HG03039 (cell line): ENCODE data around the gene TCF19.

Source experiments
- ATAC-seq: cut with Tn5 transposase; IDR thresholded peaks from one replicate; pipeline ENCODE4 v1.9.1; 2021; ENCODE audit warnings: mild to moderate bottlenecking, moderate library complexity; ENCODE audit not compliant: unreplicated experiment

TCF19 gene

DNA sequence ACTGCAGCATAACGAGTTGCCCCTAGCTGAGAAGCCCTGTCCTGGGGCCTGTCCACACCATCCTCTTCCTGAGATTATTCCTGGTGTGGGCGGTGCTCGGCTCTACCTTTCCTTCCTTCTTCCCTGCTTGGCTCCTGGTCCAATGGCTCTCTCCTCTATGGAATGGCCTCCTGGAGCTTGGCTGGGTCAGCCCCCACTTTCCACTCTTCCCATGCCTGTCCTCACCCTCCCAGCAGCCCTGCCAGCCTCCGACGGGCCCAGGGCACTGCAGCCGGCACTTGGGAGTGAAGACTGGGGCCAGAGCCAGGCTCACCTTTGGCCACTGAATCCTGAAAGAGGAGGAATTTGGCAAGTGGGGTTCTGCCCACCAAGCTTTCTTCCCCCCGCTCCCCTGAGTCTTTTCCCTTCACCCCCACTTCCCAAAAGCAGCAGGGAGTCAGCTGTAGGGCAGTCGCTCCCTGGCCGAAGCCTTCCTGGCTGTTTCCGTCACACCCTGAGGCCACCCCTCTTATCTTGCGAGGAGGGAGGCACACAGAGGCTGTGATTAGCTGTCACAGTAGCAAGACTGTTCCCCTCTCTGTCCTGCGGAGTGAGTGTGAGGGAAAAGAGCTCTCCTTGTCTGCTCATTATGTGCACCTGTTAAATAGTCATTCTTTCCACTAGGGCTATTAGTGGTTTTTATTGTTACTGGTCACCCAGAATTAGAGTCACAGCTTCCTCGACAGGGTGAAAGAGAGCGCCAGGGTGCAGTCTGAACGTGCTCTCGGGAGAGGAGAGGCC is 31.8 kb upstream of the TCF19 start:
- ATAC-seq: no peak

DNA sequence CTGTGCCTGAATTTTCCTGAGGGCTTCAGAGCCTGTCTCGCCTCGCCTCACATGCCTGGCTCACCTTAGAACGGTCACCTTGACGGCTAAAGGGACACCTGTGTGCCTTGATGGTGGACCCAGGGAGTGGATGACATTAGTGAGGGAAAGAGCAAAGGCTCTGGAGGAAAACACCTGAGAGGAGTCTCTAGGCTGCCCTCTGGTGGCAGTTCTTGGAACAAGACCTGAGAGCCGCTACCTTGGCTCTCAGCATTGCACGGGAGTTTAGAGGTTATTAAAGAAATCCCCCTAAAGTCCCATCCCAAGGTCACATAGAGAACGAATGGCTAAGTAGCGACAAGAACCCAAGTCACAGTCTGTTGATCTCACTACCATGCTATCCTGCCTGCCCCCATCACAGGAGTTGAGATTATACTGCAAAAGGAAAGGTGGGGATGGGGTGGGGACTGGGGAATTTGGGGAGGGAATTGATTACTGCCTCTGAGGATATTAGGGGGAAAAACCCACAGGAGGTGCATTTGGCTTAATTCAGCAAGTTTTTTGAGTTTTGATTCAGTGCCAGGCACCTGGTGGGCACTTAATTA is 30.2 kb upstream of the TCF19 start:
- no peak for ATAC-seq

DNA sequence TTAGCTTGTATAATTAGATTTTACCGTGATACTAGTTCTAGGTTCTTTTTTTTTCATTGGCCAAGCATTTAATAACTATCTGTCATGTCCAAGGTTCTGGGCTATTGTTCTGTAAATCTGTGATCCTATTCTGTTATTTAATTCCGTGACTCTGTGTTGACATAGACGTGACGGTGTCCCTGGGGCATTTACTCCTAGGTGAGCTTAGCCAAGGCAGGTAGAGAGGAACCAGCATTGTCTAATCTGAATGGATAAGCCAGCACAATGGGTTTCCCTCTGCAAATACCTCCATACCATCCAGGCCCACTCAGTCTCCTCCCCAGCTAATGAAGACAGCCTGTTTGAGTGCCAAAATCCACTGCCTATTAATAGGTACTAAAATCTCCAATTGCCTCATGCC is 29.3 kb upstream of the TCF19 start:
- ATAC-seq: no peak

DNA sequence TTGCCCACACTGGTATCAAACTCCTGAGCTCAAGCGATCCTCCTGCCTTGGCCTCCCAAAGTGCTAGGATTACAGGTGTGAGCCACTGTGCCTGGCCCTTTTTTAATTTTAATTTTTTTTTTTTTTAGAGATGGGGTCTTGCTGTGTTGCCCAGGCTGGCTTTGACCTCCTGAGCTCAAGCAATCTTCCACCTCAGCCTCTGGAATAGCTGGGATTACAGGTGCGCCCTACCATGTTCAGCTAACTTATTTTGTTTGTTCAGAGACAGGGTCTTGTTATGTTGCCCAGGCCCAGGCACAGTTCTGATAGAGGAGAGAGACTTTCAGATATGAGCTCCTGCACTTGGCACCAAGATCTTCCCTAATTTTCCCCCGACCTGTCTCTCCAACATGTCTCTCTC is 27.6 kb upstream of the TCF19 start:
- no peak for ATAC-seq

DNA sequence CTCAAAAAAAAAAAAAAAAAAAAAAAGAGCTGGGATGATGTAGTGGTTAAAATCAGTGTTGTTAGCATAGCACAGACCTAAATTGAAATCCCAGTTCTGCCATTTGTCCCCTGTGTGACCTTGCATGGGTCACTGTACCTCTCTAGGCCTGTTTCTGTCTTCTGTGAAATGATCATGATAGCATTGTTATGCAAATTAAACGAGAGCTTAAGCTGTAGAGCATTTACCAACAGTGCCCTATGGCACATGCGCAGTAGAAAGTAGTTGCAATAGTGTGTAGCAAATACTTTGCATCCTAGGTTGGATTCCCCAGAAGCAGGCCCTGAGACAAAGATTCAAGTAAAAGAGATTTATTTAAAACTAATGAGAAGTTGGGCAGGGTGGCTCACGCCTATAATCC is 26.8 kb upstream of the TCF19 start:
- ATAC-seq: no peak

DNA sequence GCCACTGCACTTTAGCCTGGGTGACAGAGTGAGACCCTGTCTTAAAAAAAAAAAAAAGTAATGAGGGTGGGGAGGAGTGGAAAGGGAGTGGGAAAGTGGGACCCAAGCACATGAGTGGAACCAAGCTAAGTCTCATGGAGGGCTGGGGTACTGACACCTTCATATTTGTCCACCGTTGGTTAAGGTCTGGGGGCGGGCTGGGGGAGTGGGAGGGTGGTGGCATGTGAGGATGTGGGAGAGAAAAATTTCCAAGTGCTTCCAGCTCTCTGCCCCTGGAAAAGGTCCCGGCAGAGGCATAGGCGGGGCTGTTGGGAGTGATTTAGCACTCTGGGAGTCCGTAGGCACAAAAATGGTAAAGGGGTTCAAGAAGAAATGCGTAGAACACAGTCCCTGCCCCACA is 25.6 kb upstream of the TCF19 start:
- ATAC-seq: no peak

DNA sequence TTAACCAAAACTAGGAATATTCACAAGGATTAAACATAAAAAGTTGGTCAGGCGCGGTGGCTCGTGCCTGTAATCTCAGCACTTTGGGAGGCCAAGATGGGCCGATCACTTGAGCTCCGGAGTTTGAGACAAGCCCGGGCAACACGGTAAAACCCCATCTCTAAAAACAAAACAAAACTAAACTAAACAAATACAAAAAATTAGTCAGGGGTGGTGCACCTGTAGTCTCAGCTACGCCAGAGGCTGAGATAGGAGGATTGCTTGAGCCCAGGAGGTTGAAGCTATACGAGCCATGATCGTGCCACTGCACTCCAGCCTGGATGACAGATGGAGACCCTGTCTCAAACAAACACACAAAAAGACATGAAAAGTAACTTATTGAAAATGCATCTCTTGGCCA is 22.7 kb upstream of the TCF19 start:
- no peak for ATAC-seq

DNA sequence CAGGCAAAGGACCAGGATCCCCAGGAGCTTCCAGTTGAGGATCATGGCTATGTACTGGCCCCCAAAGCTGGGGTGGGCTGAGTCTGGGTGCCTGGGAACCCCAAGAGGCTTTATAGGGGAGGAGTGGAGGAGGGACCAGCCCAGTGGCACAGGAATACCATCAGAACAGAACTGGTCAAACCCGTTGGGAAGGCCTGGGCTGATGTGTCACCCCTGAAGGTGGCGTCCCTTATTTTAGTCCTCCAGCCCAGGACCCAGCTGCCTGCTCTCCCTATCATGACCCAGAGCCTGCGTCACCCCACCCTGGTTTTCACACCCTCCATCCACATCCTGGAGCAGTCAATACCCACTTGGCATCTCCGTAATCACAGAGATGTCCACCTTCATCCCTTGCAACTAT is 19.4 kb upstream of the TCF19 start, which contains the start of gene PSORS1C2:
Gene PSORS1C2 (minus strand): TSS at position 85 of the 400 bp plus-strand sequence. CDS start 40 bp downstream, at position 45.
- no peak for ATAC-seq

DNA sequence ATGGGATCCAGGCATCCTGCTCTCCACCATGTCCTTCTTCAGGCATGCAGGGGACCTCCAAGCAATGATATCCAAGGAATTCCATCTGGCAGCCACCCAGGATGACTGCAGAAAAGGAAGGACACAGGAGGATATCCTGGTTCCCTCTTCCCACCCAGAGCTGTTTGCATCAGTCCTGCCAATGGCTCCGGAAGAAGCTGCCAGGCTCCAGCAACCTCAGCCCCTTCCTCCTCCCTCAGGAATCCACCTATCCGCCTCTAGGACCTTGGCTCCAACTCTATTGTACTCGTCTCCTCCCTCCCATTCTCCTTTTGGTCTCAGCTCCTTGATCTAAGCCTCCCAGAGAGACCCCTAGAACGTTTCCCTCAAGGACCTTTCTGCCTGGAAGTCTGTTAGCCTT is 18.8 kb upstream of the TCF19 start:
- ATAC-seq: no peak

DNA sequence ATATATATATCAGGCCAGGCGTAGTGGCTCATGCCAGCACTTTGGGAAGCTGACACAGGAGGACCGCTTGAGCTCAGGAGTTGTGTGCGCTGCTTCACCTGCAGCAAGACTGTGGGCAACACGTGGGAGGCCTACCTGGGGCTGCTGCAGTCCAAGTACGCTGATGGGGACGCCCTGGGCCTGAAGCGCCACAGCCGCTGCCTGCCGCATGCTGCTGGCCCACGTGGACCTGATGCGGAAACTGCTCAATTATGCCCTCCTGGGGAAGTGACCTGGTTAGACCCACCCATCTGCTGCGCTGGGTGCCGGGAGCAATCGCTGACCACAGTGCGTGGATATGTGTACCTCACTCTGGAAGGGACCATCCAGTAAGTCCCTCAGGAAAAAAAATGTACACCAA is 17.7 kb upstream of the TCF19 start:
- ATAC-seq: no peak

DNA sequence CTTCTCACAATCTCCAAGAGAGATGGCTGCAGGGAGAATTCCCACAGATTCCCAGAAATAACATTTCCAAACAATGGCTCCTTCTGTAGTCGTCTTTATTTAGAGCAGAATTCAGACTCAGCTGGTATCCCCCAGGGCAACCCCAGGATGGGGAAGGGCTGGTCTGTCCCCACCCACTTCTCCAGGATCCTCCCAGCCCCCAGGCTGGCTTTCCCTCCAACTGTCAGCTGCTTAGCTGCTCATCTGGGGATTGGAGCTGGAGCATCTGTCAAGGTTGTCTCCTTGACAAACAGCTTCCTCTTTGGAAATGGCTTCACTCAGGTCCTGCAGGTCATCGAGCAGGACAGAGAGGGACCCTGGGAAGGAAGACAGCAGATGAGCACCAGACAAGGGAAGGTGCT is 16.0 kb upstream of the TCF19 start:
- no peak for ATAC-seq

DNA sequence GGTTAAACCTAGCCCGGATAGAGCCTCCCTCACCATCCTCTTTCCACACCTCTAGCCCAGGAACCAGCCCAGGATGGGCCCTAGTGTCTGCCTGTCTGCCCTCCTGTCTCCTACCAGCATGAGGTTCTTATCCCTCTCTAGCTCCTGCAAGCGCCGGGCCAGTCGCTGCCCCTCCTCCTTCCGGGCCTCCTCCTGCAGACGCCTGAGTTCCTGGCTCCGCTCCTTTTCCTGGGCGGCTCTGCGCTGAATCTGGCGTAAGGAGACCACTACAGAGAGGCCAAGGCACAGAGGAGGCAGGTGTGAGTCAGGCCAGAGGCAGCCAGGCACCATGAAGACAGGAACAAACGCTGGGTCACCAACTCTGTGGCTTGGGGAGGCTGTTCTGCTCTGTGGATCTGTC is 15.2 kb upstream of the TCF19 start:
- no peak for ATAC-seq

DNA sequence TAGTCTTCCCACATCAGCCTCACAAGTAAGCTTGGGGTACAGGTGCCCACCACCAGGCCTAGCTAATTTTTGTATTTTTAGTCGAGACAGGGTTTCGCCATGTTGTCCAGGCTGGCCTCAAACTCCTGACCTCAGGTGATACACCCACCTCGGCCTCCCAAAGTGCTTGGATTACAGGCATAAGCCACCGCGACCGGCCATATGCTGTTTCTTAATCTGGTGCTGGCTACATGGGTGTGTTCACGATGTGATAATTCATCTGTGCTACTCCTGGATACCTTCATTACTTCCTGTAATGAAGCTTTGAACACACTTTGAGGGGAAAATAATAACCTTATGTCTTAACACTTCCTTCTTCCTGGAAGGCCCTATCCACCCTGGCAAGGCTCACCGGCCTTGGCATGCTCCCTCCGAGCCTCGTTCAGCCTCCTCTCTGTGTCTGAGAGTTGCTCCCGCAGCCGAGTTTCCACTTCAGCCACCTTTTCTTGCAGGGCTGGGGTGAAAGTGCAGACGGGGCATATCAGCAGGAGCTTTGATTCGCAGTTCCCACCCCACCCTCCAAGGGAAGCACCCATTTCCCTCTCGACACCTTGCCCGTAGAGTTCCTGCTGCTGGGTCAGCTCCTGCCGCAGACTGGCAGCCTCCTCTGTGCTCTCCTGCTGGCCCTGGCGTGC is 14.0 kb upstream of the TCF19 start:
- no peak for ATAC-seq

DNA sequence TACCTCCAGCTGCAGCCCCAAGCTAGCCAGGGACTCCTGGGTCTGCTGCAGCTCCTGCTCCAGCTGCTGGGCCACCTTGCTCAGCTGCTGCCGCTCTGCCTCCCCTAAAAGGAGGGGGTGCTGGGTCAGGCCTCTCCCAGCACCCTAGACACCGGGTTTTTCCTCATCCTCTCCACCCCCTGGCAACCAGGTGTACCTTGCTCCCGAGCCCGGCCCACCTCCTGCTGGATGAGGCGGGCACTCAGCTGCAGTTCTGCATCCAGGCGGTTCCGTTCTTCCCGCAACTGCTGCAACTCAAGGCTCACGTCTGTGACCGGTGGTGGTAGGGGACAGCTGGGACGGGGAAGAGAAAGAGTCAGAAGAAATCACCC is 13.4 kb upstream of the TCF19 start:
- no peak for ATAC-seq

DNA sequence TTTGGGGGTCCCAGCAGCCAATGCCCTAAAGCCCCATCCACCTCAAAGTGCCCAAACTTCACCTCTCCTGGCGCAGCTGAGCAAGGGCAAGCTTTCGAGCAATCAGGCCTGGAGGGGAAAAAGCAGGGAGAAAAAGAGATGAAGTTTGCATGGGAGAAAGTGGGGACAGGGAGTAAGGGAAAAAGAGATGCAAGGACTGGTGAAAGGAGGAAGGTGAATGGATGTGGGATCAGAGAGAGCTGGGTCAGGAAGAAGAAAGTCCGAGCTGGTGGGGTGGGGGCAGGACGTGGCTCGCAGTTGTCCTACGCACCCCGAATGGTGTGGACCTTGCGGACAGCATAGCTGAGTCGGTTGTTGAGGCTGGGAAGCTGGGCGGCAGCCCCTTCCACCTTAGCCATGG is 13.0 kb upstream of the TCF19 start:
- no peak for ATAC-seq

DNA sequence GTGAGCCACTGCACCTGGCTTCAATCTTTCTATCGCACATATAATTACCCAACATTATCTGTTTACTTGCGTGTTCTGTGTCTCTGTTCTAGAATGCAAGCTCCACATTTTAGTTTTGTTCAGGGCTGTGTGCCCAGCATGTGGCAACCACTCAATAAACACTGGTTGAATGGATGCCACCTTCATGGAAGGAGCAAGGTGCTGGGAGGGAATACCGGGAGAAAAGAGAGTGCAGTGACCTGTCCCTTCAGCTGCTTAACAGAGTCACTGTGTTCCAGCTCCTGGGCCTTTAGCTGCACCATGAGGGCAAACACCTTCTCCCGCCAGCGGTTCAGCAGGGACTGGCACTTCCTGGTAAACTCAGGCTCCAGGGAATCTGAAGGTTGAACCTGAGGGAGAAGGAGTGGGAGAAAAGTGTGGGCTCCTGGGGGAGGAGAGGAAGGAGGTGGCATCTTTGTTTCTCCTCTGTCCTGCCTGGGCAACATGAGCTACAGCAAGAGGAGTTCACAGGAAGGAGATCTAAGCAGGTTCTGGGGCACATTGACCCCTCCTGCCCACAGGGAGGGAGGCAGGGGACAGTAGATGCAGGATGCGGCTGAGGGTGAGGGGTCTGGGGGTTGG is 8.5 kb upstream of the TCF19 start:
- no peak for ATAC-seq

DNA sequence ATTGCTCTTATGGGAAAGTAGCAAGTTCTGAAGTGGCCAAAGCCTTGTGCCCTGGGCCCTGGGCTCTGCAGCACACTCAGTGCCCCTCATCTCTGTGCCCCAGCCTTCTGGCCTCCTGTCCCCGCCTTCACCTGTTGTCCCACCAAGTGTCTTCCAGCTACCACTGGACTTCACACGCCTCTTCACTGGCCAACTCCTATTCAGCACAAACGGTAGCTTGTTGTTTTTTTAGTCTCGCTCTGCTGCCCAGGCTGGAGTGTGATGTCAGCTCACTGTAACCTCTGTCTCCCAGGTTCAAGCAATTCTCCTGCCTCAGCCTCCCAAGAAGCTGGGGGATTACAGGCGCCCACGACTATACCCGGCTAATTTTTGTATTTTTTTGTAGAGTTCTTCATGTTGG is 5.6 kb upstream of the TCF19 start:
- ATAC-seq: no peak

DNA sequence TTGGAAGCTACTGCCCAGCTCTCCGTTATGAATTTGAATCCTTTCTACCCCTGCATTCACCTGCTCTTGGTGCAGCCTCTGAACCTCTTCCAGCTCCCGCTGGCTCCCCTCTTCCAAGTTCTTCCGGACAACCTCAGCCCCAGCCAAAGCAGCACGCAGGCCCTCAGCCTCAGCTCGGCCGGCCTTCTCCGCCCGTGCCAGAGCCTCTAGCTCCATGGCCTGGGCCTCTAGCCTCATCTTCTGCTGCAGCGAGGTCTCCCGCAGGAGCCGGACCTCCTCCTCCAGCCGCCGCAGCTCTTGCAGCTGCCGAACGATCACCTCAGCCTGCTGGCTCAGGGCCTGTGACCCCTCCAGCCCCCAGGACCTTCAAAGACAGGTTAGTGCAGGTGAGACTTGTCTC is 4.0 kb upstream of the TCF19 start:
- ATAC-seq: no peak

DNA sequence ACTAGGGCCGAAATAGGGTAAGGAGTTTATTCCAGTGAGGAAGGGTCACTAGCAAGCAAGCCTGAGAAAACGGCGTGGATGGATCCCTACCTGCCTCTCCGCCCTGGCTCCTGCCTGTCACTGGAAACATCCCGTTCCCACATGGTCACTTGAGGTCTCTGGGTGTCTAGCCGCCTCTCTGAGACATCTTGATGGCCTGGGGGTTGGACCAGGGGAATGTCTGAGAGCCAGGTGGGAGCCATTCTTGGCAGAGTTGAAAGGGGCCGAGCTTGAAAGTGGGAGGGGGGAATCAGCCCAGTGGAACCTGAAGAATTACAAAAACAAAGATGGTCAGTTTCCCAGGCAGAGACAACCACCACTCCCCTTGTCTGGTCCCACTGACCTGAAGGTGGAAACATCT is 1.7 kb upstream of the TCF19 start:
- no peak for ATAC-seq

DNA sequence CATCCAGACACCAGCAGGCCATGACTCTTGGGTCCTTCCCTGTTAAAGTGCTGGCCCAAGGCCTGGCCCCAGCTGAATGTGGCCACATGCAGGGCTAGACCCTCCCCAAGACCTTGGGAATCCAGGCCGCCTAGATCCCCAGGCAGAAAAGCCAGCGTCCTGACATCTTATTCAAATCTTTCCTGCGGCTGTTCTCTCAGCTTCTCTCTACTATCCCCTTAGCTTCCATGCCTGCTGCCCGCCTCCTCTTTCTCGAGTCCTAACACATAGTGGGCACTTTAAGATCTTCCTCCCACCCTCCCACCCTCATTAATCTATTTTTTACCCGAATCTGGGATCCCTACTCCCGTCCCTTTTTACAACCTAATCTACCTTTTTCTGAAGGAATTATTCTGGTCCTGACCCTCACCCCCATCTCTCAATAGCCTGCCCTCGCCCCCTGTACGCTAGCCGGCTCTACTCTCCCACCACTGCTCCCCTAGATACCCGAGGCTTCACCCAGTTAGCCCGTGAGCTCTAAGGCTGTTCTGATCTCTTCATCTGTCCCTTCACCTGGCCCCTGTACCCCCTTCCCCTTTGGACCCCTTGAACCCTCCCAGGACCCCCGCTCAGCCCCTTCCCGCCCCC is 763 bp upstream of the TCF19 start, which contains the start of gene CCHCR1:
Gene CCHCR1 (minus strand): TSS at position 290 of the 627 bp plus-strand sequence. CDS start 202 bp downstream, at position 88.
- ATAC-seq: no peak
